ENCODE measurements around the gene MAD1L1.

DNA sequence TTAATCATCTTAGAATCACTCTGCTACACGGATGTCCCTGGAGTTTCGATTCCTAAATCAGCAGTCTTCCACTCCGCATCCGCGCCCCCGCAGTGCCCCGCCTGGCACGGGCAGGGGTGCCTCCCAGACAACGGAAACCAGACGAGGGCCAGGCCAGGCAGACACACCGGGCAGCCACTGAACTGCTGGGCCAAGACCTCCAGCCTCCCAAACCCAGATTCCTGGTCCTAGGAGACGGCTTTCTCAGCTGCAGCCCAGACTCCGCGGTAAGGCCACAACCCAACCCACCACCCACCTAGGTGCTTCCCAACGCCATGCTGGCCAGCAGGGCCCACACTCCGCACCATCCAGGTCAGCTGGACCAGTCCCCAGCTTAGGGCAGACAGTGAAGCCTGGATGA, 33.2 kb downstream of the MAD1L1 start:
- TF ChIP-seq POLR2A (IDR thresholded peaks at IDR 0.05; ENCODE audit: low read depth, low read length) (no peak), POLR2AphosphoS5 (IDR thresholded peaks at IDR 0.05; ENCODE audit: low read depth, low read length) (no peak)
